ENCODE results near the gene ATF1.

Gene ATF1

DNA sequence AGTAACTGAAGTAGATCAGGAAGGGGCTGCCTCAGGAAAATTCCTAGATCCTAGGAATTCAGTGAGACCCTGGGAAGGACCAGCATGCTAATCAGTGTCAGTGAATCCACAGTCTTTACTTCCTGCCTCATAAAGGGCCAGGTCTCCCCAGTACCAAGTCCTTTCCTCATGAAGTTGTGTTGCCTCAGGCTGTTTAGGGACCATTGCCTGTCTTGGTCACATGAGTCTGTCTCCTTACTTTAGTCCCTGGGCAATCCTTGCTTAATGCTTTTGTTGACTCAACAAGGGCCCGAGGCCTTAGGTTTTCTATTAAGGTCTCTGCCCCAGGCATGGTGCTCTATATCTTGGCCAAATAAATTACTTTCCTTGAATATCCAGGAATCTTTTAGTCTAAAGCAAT lies 16.1 kb upstream of the ATF1 start:
- ChIA-PET POLR2A (no interaction called here), CTCF (no interaction called here)
- DNase-seq (ENCODE audit: extremely low spot score): no peak
- TF ChIP-seq L3MBTL2 (conservative IDR thresholded peaks at IDR 0.05): no peak

DNA sequence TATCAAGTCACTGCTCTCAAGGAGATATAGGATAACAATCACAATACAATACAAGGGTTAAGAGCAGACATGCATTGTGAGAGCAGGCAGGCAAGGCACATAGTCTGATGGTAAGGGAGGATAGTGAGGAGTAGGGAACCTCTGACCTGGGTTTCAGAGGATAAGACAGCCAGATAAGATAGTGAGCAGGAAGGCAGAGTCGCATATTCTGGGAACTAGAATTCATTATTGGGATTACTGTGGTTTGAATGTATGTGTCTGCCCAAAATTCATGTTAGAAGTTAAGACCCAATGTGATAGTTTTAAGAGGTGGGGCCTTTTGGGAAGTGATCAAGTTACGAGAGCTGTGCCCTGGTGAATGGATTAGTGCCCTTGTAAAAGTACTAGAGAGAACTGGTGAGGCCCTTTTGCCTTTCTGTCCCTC lies 14.4 kb upstream of the ATF1 start:
- POLR2A ChIA-PET: no interaction called here
- CTCF ChIA-PET: no interaction called here

DNA sequence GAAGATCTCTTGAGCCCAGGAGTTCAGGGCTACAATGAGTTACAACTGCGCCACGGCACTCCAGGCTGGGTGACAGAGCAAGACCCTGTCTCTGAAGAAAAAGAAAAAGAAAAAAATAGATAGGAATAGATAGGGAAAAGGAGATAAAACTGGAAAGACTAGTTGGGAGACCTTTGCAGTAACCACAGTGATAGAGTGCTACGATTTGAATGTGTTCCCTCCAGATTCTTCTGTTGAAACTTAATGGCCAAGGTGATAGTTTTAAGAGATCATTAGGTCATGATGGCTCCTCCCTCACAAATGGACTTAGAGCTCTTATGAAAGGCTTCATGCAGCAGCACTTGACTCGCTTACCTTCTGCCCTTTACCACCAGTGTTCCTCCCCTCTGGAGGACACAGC lies 13.5 kb upstream of the ATF1 start:
- TF ChIP-seq LEF1 (IDR thresholded peaks at IDR 0.05; ENCODE audit: borderline replicate concordance): no peak
- TF ChIP-seq FOXM1 (IDR thresholded peaks at IDR 0.05; ENCODE audit: borderline replicate concordance): no peak
- TF ChIP-seq FOXA1 (IDR thresholded peaks at IDR 0.05): no peak
- no peak for TF ChIP-seq L3MBTL2 (conservative IDR thresholded peaks at IDR 0.05)
- TF ChIP-seq ZNF384 (IDR thresholded peaks at IDR 0.05): no peak
- TF ChIP-seq CTBP1 (IDR thresholded peaks at IDR 0.05; ENCODE audit: borderline replicate concordance): no peak
- TF ChIP-seq ARNT (IDR thresholded peaks at IDR 0.05): no peak
- POLR2A ChIA-PET: no interaction called here
- no peak for DNase-seq (ENCODE audit: extremely low spot score)
- CTCF ChIA-PET: no interaction called here

More for the DNA sequence above, 14.4 kb upstream of the ATF1 start:
- no peak for DNase-seq (ENCODE audit: extremely low spot score)
- TF ChIP-seq, protein P1, sequence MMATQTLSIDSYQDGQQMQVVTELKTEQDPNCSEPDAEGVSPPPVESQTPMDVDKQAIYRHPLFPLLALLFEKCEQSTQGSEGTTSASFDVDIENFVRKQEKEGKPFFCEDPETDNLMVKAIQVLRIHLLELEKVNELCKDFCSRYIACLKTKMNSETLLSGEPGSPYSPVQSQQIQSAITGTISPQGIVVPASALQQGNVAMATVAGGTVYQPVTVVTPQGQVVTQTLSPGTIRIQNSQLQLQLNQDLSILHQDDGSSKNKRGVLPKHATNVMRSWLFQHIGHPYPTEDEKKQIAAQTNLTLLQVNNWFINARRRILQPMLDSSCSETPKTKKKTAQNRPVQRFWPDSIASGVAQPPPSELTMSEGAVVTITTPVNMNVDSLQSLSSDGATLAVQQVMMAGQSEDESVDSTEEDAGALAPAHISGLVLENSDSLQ (IDR thresholded peaks at IDR 0.05): no peak
- no peak for TF ChIP-seq NFRKB (IDR thresholded peaks at IDR 0.05)
- no peak for TF ChIP-seq ZNF384 (IDR thresholded peaks at IDR 0.05)
- TF ChIP-seq SP1 (IDR thresholded peaks at IDR 0.05): no peak
- no peak for TF ChIP-seq ELF4 (IDR thresholded peaks at IDR 0.05)
- no peak for TF ChIP-seq L3MBTL2 (conservative IDR thresholded peaks at IDR 0.05)
- TF ChIP-seq BHLHE40 (IDR thresholded peaks at IDR 0.05; ENCODE audit: borderline replicate concordance): no peak
- TF ChIP-seq FOXA1 (IDR thresholded peaks at IDR 0.05): no peak
- TF ChIP-seq SUZ12 (IDR thresholded peaks at IDR 0.05): no peak
- TF ChIP-seq FOXK2 (IDR thresholded peaks at IDR 0.05): no peak
- no peak for TF ChIP-seq LEF1 (IDR thresholded peaks at IDR 0.05; ENCODE audit: borderline replicate concordance)
- no peak for TF ChIP-seq FOXM1 (IDR thresholded peaks at IDR 0.05; ENCODE audit: borderline replicate concordance)
- TF ChIP-seq CTBP1 (IDR thresholded peaks at IDR 0.05; ENCODE audit: borderline replicate concordance): no peak
- no peak for TF ChIP-seq HDGF (IDR thresholded peaks at IDR 0.05; ENCODE audit: borderline replicate concordance)
- TF ChIP-seq ARNT (IDR thresholded peaks at IDR 0.05): no peak
- no peak for TF ChIP-seq TARDBP (IDR thresholded peaks at IDR 0.05)

DNA sequence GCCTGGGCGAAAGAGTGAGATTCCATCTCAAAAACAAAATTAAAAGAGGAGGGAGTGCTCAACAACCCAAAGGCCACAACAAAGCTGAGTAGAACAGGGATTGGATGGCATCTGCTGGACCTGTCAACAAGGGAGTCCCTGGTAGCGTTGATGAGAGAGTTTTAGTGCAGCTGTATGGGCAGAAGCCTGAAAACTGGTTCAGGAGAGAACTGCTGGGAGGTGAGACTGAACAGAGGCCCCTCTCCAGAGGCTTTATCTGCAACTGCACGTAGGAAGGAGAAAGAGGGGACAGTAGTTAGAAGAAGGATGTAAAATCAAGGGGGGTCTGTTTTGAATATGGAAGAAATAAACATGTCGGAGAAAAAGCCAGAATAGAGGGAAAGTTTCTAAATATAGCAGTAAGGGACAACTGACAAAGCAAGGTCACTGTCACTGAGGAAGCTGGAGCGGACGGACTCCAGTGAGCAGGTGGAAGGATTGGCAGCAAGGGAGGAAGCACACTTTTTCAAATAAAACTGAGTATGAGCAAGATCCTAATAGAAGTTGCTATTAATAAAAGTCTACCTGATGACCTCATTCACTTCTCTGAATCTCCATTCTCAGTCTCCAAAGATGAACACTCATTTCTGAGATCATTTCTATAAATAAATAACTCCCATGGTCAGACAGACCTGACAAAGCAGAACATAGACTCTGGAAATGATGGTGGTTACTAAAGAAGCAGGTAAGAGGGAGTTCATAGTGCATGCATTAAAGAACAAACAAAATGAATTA lies 11.8 kb upstream of the ATF1 start:
- ChIA-PET CTCF (no interaction called here), POLR2A (no interaction called here)
- no peak for TF ChIP-seq FOXK2 (IDR thresholded peaks at IDR 0.05)
- TF ChIP-seq CTBP1 (IDR thresholded peaks at IDR 0.05; ENCODE audit: borderline replicate concordance): no peak
- TF ChIP-seq FOXM1 (IDR thresholded peaks at IDR 0.05; ENCODE audit: borderline replicate concordance): no peak
- TF ChIP-seq ELF4 (IDR thresholded peaks at IDR 0.05): no peak
- TF ChIP-seq ARNT (IDR thresholded peaks at IDR 0.05): no peak
- TF ChIP-seq SP1 (IDR thresholded peaks at IDR 0.05): no peak
- no peak for TF ChIP-seq BHLHE40 (IDR thresholded peaks at IDR 0.05; ENCODE audit: borderline replicate concordance)
- no peak for TF ChIP-seq FOXA1 (IDR thresholded peaks at IDR 0.05)
- TF ChIP-seq SUZ12 (IDR thresholded peaks at IDR 0.05): no peak
- TF ChIP-seq HDGF (IDR thresholded peaks at IDR 0.05; ENCODE audit: borderline replicate concordance): no peak
- TF ChIP-seq LEF1 (IDR thresholded peaks at IDR 0.05; ENCODE audit: borderline replicate concordance): no peak
- TF ChIP-seq ZNF384 (IDR thresholded peaks at IDR 0.05): no peak
- no peak for TF ChIP-seq NFRKB (IDR thresholded peaks at IDR 0.05)
- no peak for DNase-seq (ENCODE audit: extremely low spot score)

DNA sequence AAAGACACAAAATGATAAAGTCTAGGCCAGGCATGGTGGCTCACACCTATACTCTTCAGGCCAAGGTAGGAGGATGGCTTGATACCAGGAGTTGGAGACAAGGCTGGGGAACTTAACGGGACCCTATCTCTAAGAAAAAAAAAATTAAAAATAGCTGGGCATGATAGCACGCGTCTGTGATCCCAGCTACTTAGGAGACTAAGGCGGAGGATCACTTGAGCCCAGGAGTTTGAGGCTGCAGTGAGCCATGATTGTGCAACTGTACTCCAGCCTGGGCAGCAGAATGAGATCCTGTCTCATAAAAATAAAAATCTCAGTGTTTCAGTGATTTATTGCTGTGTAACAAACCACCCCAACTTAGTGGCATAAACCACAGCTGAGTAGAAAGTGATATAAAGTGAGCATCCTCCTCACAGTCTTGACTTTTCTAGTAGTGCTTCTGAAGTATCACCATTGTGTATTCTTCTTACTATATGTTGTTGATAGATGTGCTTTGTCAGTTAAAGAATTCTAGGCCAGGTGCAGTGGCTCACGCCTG lies 10.6 kb upstream of the ATF1 start:
- TF ChIP-seq, protein P1 (IDR thresholded peaks at IDR 0.05): peak; percentile 69
- TF ChIP-seq LEF1 (IDR thresholded peaks at IDR 0.05; ENCODE audit: borderline replicate concordance): no peak
- no peak for DNase-seq (ENCODE audit: extremely low spot score)
- ChIA-PET POLR2A (no interaction called here), CTCF (no interaction called here)

DNA sequence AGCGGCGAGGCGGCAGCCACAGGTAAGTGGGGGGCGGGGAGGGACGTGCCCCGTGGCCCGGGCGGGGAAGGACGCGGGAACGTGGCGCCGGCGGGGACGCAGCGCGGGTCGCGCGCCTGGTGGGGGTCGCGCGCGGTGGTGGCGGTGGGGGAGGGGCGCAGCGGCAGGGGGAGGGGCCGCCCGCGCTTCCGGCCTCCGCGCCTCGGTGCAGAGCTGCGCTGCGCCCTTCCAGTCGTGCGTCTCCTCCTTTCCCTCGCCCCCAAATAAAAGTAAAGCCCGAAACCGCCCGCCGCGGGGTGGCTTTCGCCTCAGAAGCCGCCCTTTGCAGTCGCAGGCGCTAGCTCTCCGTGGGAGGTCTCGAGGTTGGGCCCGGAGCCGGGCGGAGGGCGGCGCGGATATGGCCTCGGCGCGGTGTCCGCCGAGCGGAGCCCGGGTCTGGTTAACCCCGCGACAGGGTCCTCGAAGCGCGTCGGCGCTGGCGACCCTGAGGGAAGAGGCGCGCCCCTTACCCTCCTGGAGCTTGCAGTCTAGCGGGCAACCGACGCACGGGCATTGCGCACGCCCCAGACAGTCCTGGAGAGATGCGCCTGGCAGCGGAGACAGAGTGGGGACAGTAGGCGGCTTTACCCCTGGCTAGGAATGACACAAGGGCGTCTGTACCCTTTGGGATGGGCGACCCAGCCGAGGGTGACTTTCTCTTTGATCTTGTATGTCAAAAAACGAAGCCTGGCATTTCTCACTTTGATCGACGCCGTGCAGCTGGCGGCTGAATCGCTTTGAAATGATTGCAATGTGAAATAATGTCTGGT lies 589 bp downstream of the ATF1 start:
- TF ChIP-seq, protein P1 (IDR thresholded peaks at IDR 0.05): peak; percentile 45
- TF ChIP-seq BHLHE40 (IDR thresholded peaks at IDR 0.05; ENCODE audit: borderline replicate concordance): no peak
- ChIA-PET POLR2A (interaction anchor here (0.8 to 2.7 kb wide), 13 partner anchors 18 to 652 kb away, joined by 3 to 14 read pairs (median 3); partner anchors contain the start of genes COX14, DAZAP2 and SLC11A2), CTCF (interaction anchor here (0.6 to 1.4 kb wide), 8 partner anchors 10 to 261 kb away, joined by 3 to 7 read pairs (median 3); partner anchors contain the start of gene SLC11A2)
- peak; percentile 69 for DNase-seq (ENCODE audit: extremely low spot score)
